OCI-LY1 (cell line): ENCODE data around the gene ACTL8.

Experiments used
- CTCF ChIP-seq: fragments of 200-600 bp; sonication (generic), shearing (Covaris generic); IDR thresholded peaks from 2 replicates; pipeline ENCODE4 v1.5.1; 2017; ENCODE audit warnings: mild to moderate bottlenecking, antibody characterized with exemption, low read length, moderate library complexity, mixed read lengths
- EZH2 ChIP-seq: fragments of 200-600 bp; sonication (generic), shearing (Covaris generic); IDR thresholded peaks from 2 replicates; pipeline ENCODE4 v1.8.0; 2017; ENCODE audit warnings: borderline replicate concordance, mixed run types, mild to moderate bottlenecking, antibody characterized with exemption, low read length, moderate library complexity, mixed read lengths

DNA sequence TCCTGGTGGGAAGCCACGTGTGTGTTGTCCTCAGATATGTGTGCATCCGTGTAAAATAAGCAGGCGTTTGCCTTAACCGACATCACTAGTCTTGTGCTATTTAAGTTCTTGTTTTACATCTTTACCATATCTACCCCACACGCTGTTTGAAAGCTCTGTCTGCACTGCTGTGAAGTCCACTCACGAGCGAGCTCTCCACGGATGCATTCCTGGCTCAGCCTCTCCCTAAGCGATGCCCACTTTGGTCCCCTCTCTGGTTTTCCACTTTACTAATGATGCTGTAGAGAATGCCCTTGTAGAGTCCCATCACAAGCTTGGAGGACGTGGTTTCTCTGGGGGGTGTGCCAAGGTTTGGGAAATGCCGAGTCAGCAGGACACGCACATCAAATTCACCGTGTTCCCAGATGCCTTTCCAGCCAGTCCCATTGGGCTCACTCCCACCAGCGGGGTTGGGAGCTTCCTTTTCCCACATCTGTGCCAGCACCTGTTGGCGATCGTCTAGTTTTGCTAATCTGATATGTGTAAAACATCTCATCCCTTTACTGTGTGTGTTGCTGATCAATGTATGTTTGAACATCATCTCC, 43.8 kb downstream of the ACTL8 start:
- no peak for TF ChIP-seq CTCF
- no peak for TF ChIP-seq EZH2
